ENCODE results near the gene VGLL1.
A peak's percentile ranks its signal among the peaks of the same experiment; 100 is the strongest.

VGLL1 gene

GRCh38 chrX:136572030-136572429 is 40.0 kb downstream of the VGLL1 start:
- no peak for DNase-seq
- Histone ChIP-seq H3K4me3 (ENCODE audit: low read depth, low read length) (no peak overlapping the region), H3K27me3 (no peaks in the 10 kb centered on the region), H3K36me3 (no peaks in the 10 kb centered on the region), H3K4me1 (peaks cover 22% of the 10 kb centered on the region), H3K9me3 (no peaks in the 10 kb centered on the region)
- 0 out of 2 replicates have a peak, but pooled peaks have one; percentile 8 for TF ChIP-seq CTCF (IDR thresholded peaks at IDR 0.05; ENCODE audit: low read depth, low read length)

- Histone ChIP-seq H3K27me3 (no peaks in the 10 kb centered on the region), H3K4me1 (peaks cover 39% of the 10 kb centered on the region), H3K4me3 (ENCODE audit: low read depth, low read length) (peak overlapping the region; percentile 20; the same call in 1 of the 2 replicates), H3K36me3 (no peaks in the 10 kb centered on the region), H3K9me3 (no peaks in the 10 kb centered on the region)
- no peak for TF ChIP-seq CTCF (IDR thresholded peaks at IDR 0.05; ENCODE audit: low read depth, low read length)
- DNase-seq, result peak; percentile 63
These were observed 42.5 kb downstream of the VGLL1 start for GRCh38 chrX:136574548-136574947.

GRCh38 chrX:136577552-136577951 is 45.5 kb downstream of the VGLL1 start:
- H3K4me1 ChIP-seq, result peaks cover 42% of the 10 kb centered on the region
- H3K36me3 ChIP-seq, result no peaks in the 10 kb centered on the region
- H3K4me3 ChIP-seq (ENCODE audit: low read depth, low read length), result peak overlapping the region; percentile 9; the same call in 1 of the 2 replicates
- peak; percentile 77 for DNase-seq
- no peaks in the 10 kb centered on the region for H3K9me3 ChIP-seq
- TF ChIP-seq CTCF (IDR thresholded peaks at IDR 0.05; ENCODE audit: low read depth, low read length), result peak; percentile 84
- no peaks in the 10 kb centered on the region for H3K27me3 ChIP-seq

GRCh38 chrX:136580316-136580715 is 48.3 kb downstream of the VGLL1 start:
- Histone ChIP-seq H3K4me3 (ENCODE audit: low read depth, low read length) (no peak overlapping the region), H3K27me3 (no peaks in the 10 kb centered on the region), H3K4me1 (peaks cover 29% of the 10 kb centered on the region), H3K9me3 (no peaks in the 10 kb centered on the region), H3K36me3 (no peaks in the 10 kb centered on the region)
- DNase-seq, result no peak
- TF ChIP-seq CTCF (IDR thresholded peaks at IDR 0.05; ENCODE audit: low read depth, low read length), result no peak

- H3K27me3 ChIP-seq, result no peaks in the 10 kb centered on the region
- H3K4me1 ChIP-seq, result peaks cover 20% of the 10 kb centered on the region
- H3K36me3 ChIP-seq, result no peaks in the 10 kb centered on the region
- DNase-seq, result no peak
- TF ChIP-seq CTCF (IDR thresholded peaks at IDR 0.05; ENCODE audit: low read depth, low read length), result no peak
- no peak overlapping the region for H3K4me3 ChIP-seq (ENCODE audit: low read depth, low read length)
- no peaks in the 10 kb centered on the region for H3K9me3 ChIP-seq
These were observed 50.6 kb downstream of the VGLL1 start for GRCh38 chrX:136582624-136583023.

- Histone ChIP-seq H3K36me3 (no peaks in the 10 kb centered on the region), H3K4me1 (peaks cover 3% of the 10 kb centered on the region), H3K9me3 (no peaks in the 10 kb centered on the region), H3K4me3 (ENCODE audit: low read depth, low read length) (no peak overlapping the region), H3K27me3 (no peaks in the 10 kb centered on the region)
- TF ChIP-seq CTCF (IDR thresholded peaks at IDR 0.05; ENCODE audit: low read depth, low read length), result no peak
- no peak for DNase-seq
These were observed 52.5 kb downstream of the VGLL1 start for GRCh38 chrX:136584545-136584944.
